OCI-LY3 (cell line): ENCODE results near the gene VPS13A.

ENCODE experiments used
- H2AFZ ChIP-seq: fragments of 200-600, 300-600 bp; shearing (Covaris generic); 2 replicates; pipeline ENCODE4 v1.6.0; 2014; ENCODE audit warnings: antibody characterized with exemption, low read depth, low read length
- H3K27ac ChIP-seq: fragments of 200-600, 300-600 bp; sonication (generic); 2 replicates; pipeline ENCODE4 v1.5.1; 2014; ENCODE audit warnings: mild to moderate bottlenecking, low read length, moderate library complexity, mixed read lengths
- H3K27me3 ChIP-seq: fragments of 200-600, 300-600 bp; sonication (generic); 2 replicates; pipeline ENCODE4 v1.6.1; 2014; ENCODE audit warnings: low read depth, low read length, mixed read lengths
- H3K36me3 ChIP-seq: fragments of 200-600, 300-600 bp; sonication (generic); replicated peaks from 2 replicates; pipeline ENCODE3; 2014; ENCODE audit warnings: low read depth, low read length, mixed read lengths
- H3K4me1 ChIP-seq: fragments of 300-600, 200-600 bp; sonication (generic); 2 replicates; pipeline ENCODE4 v1.6.1; 2014; ENCODE audit warnings: low read length, mixed read lengths
- H3K4me2 ChIP-seq: fragments of 200-600, 300-600 bp; sonication (generic); 2 replicates; pipeline ENCODE4 v1.6.1; 2014; ENCODE audit warnings: low read length, mixed read lengths
- H3K4me3 ChIP-seq: fragments of 300-600, 200-600 bp; sonication (generic); 2 replicates; pipeline ENCODE4 v1.5.1; 2014; ENCODE audit warnings: antibody characterized with exemption, mild to moderate bottlenecking, low read length, moderate library complexity
- H3K79me2 ChIP-seq: fragments of 300-600, 200-600 bp; shearing (Covaris generic); 2 replicates; pipeline ENCODE4 v1.6.1; 2014; ENCODE audit warnings: mild to moderate bottlenecking, low read length, mixed read lengths
- H3K9ac ChIP-seq: fragments of 300-600, 200-600 bp; shearing (Covaris generic); 2 replicates; pipeline ENCODE4 v1.6.0; 2014; ENCODE audit warnings: mild to moderate bottlenecking, low read length, moderate library complexity
- H3K9me3 ChIP-seq: fragments of 200-600, 300-600 bp; shearing (Covaris generic); 2 replicates; pipeline ENCODE4 v1.6.1; 2014; ENCODE audit warnings: low read length, mixed read lengths; ENCODE audit not compliant: insufficient read depth
- H4K20me1 ChIP-seq: fragments of 200-600, 300-600 bp; sonication (generic); 2 replicates; pipeline ENCODE4 v1.6.1; 2016; ENCODE audit warnings: low read length, mixed read lengths; ENCODE audit not compliant: insufficient read depth
- EZH2phosphoT487 ChIP-seq: fragments of 200-600 bp; shearing (Covaris generic); IDR thresholded peaks from 2 replicates; pipeline ENCODE4 v1.6.1; 2018; ENCODE audit warnings: antibody characterized with exemption, mixed run types, low read depth
- TF ChIP-seq, protein P1 (sequence below): fragments of 200-600, 300-600 bp; sonication (generic); IDR thresholded peaks from 2 replicates; pipeline ENCODE4 v1.5.1; 2014; ENCODE audit warnings: antibody characterized with exemption, low read length, low read depth

Gene VPS13A

GRCh38 chr9:77176106-77176505, 1.2 kb upstream of the VPS13A start:
- Histone ChIP-seq H3K36me3 (peaks cover 7% of the 10 kb centered on the region), H3K9ac (no peak overlapping the region), H3K4me2 (peak overlapping the region; percentile 84), H2AFZ (0 out of 2 replicates have a peak overlapping the region, but pooled peaks have one; percentile 96), H3K4me1 (peaks cover 18% of the 10 kb centered on the region), H3K27ac (no peak overlapping the region), H3K9me3 (no peaks in the 10 kb centered on the region), H3K4me3 (no peak overlapping the region), H3K79me2 (peaks cover 35% of the 10 kb centered on the region), H3K27me3 (peaks cover 10% of the 10 kb centered on the region; the same call in 1 of the 2 replicates), H4K20me1 (peaks cover 14% of the 10 kb centered on the region)
- no peak for TF ChIP-seq EZH2phosphoT487
- TF ChIP-seq, protein P1, sequence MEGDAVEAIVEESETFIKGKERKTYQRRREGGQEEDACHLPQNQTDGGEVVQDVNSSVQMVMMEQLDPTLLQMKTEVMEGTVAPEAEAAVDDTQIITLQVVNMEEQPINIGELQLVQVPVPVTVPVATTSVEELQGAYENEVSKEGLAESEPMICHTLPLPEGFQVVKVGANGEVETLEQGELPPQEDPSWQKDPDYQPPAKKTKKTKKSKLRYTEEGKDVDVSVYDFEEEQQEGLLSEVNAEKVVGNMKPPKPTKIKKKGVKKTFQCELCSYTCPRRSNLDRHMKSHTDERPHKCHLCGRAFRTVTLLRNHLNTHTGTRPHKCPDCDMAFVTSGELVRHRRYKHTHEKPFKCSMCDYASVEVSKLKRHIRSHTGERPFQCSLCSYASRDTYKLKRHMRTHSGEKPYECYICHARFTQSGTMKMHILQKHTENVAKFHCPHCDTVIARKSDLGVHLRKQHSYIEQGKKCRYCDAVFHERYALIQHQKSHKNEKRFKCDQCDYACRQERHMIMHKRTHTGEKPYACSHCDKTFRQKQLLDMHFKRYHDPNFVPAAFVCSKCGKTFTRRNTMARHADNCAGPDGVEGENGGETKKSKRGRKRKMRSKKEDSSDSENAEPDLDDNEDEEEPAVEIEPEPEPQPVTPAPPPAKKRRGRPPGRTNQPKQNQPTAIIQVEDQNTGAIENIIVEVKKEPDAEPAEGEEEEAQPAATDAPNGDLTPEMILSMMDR = no peak

- no peak overlapping the region for H3K27ac ChIP-seq
- peak overlapping the region; percentile 96 for H2AFZ ChIP-seq
- H3K27me3 ChIP-seq = peaks cover 10% of the 10 kb centered on the region; the same call in 1 of the 2 replicates
- H3K9me3 ChIP-seq = no peaks in the 10 kb centered on the region
- peaks cover 7% of the 10 kb centered on the region for H3K36me3 ChIP-seq
- H3K4me1 ChIP-seq = peaks cover 18% of the 10 kb centered on the region
- H3K79me2 ChIP-seq = peaks cover 41% of the 10 kb centered on the region
- peak overlapping the region; percentile 84 for H3K4me2 ChIP-seq
- TF ChIP-seq, protein P1 = no peak
- no peak for TF ChIP-seq EZH2phosphoT487
- peak overlapping the region; percentile 49 for H3K9ac ChIP-seq
- peaks cover 14% of the 10 kb centered on the region for H4K20me1 ChIP-seq
- H3K4me3 ChIP-seq = peak overlapping the region; percentile 88
Observed at GRCh38 chr9:77176686-77177142, 620 bp upstream of the VPS13A start.

DNA sequence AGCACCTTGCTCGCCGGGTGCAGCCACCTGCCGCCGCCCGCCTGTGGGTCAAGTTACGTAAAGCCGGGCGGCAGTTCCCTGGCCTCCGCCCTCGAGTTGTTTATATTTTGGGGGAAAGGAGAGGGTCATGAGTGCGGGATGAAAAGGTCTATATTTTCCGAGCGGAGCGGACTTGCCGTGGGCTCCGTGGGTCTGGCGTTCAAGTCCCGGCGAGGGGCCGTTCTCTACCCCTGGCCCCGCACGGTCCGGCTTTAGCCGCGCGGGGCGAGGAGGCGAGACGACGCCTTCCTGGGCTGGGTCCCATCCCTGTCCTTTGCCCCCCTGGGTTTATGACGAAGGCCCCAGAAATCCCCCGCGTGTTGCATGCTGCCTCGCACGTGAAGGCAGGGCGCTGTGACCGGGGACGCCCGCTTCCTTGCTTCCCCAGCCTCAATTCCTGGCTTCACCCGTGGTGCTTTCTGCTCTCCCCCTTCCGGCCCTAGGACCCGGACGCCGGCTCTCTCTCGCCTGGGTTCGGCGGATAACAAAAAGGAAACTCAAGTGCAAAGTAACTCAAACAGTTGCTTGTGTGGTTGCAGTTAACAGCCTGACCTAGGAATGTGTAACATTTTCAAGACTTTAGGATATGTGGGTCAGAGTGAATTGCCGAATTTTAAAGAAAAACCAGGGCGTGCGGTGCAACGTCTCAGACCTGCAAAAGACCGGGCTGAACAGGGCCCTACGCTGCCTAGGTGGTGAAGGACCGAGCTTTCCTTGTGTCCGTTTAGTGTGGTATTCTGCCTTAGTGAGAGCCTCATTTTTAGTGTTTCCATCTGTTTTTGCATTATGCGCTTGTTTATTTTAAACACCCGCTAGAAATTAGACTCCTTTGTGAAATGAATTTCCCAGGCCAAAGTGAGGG, 810 bp downstream of the VPS13A start:
- peak overlapping the region; percentile 91 for H3K9ac ChIP-seq
- peak overlapping the region; percentile 54 for H3K27ac ChIP-seq
- TF ChIP-seq, protein P1 = no peak
- TF ChIP-seq EZH2phosphoT487 = no peak
- peaks cover 15% of the 10 kb centered on the region for H4K20me1 ChIP-seq
- peaks cover 7% of the 10 kb centered on the region for H3K36me3 ChIP-seq
- H3K4me2 ChIP-seq = peak overlapping the region; percentile 79
- peaks cover 10% of the 10 kb centered on the region; the same call in 1 of the 2 replicates for H3K27me3 ChIP-seq
- no peaks in the 10 kb centered on the region for H3K9me3 ChIP-seq
- peak overlapping the region; percentile 88 for H3K4me3 ChIP-seq
- peak overlapping the region; percentile 82 for H2AFZ ChIP-seq
- peaks cover 55% of the 10 kb centered on the region for H3K79me2 ChIP-seq
- peaks cover 18% of the 10 kb centered on the region for H3K4me1 ChIP-seq

GRCh38 chr9:77180056-77180455, 2.7 kb downstream of the VPS13A start:
- TF ChIP-seq EZH2phosphoT487 = no peak
- TF ChIP-seq, protein P1 = no peak

More at GRCh38 chr9:77180056-77180455, 2.7 kb downstream of the VPS13A start:
- Histone ChIP-seq H3K27ac (no peak overlapping the region), H3K27me3 (peaks cover 10% of the 10 kb centered on the region; the same call in 1 of the 2 replicates), H3K4me3 (no peak overlapping the region), H3K4me2 (peak overlapping the region; percentile 79), H3K36me3 (peaks cover 7% of the 10 kb centered on the region), H3K79me2 (peaks cover 74% of the 10 kb centered on the region), H2AFZ (no peak overlapping the region), H4K20me1 (peaks cover 25% of the 10 kb centered on the region), H3K9ac (no peak overlapping the region), H3K9me3 (no peaks in the 10 kb centered on the region), H3K4me1 (peaks cover 18% of the 10 kb centered on the region)
